GM19468 (cell line): Measurements from ENCODE around the gene EFNB1.

Experiments
- ATAC-seq: cut with Tn5 transposase; IDR thresholded peaks from one replicate; pipeline ENCODE4 v1.9.1; 2021; ENCODE audit warnings: mild to moderate bottlenecking, moderate library complexity, moderate number of reproducible peaks; ENCODE audit not compliant: unreplicated experiment; ENCODE audit errors: extremely low read depth

EFNB1 gene

GRCh38 chrX:68876731-68877130 lies 47.9 kb downstream of the EFNB1 start:
- ATAC-seq: no peak

GRCh38 chrX:68877606-68878005 lies 48.8 kb downstream of the EFNB1 start:
- ATAC-seq: no peak

- no peak for ATAC-seq
These were observed 50.3 kb downstream of the EFNB1 start for GRCh38 chrX:68878977-68879645.

GRCh38 chrX:68880846-68881552 lies 52.2 kb downstream of the EFNB1 start:
- ATAC-seq: no peak

- ATAC-seq: no peak
These were observed 53.1 kb downstream of the EFNB1 start for GRCh38 chrX:68881911-68882310.

- ATAC-seq: no peak
These were observed 55.0 kb downstream of the EFNB1 start for GRCh38 chrX:68883800-68884199.

- ATAC-seq: no peak
These were observed 60.4 kb downstream of the EFNB1 start for GRCh38 chrX:68889249-68889648.
